Measurements from ENCODE around the gene EDA.

The EDA gene

DNA sequence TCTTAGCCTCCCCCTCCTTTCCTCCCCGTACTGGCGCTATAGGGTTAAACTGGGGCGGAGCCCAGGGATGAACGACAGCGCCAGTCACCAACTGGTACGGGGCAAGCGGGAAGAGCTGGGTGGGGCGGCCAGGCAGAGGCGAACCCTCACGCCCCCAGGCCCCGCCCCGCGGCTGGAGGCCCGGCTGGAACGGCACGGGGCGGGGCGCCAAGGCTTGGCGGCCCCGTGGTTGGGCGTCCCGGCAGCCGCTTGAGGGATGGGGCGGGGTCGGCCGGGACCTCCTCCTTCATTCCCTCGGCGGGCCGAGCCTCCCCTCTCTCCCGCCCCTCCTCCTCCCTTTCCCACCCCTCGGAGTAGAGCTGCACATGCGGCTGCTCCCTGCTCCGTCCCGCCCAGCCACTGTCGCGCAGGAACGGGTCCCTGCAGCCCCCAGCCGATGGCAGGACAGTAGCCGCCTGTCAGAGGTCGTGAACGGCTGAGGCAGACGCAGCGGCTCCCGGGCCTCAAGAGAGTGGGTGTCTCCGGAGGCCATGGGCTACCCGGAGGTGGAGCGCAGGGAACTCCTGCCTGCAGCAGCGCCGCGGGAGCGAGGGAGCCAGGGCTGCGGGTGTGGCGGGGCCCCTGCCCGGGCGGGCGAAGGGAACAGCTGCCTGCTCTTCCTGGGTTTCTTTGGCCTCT, at the start of gene EDA:
EDA (plus strand) TSS at position 335 of the 678 bp plus-strand sequence.
- peak; percentile 92 for DNase-seq

DNA sequence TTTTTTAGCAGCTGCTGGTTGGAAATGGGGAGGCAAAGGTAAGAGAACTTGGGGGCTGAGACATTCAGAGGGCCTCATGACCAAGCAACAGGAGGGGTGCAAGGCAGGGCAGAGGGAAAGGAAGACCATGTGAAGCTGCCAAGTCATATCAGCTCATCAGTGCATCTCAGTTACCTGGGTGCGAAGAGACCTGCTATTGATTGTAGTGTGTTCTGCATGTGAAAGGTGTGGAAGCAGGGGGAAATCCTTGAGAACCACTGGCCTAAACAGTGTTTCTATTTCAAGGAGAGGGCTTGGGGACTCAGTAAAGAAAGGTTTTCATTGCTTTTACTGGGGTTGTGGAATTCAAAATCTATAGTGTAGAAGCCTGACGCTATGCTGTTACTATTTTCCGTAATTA, 47.1 kb upstream of the EDA start:
- no peak for DNase-seq

DNA sequence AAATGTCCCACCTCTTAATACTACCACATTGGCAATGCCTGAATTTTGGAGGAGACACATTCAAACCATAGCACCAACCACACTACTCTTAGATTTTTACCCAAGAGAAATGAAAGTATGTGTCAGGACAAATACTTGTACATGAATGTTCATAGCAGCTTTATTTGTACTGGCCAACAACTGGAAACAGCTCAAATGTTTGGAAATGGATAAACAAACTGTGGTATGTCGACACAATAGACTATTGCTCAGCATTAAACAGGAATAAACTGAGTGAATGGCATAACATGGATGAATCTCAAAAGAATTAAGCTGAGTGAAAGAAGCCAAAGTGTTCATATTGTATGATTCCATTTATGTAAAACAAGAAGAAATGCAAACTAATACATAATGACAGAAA, 18.5 kb upstream of the EDA start:
- no peak for DNase-seq

DNA sequence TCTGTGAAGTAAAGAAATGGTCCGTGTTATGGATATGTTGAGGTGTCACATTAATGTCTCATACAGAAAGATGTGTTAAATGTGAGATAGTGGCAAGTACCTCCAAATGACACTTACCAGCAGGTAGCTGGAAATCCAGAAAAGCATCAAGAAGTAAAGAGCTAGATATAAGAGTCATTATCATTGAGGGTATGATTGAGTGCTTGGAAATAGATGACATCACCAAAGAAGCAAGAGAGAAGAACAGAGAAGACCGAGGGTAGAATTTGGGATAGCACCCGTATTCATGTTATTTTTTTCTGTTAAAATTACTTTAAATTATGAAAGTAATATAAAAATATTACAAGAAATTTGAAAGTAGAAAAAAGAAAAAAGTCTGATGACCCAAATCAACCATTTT, 15.7 kb upstream of the EDA start:
- DNase-seq, result no peak

DNA sequence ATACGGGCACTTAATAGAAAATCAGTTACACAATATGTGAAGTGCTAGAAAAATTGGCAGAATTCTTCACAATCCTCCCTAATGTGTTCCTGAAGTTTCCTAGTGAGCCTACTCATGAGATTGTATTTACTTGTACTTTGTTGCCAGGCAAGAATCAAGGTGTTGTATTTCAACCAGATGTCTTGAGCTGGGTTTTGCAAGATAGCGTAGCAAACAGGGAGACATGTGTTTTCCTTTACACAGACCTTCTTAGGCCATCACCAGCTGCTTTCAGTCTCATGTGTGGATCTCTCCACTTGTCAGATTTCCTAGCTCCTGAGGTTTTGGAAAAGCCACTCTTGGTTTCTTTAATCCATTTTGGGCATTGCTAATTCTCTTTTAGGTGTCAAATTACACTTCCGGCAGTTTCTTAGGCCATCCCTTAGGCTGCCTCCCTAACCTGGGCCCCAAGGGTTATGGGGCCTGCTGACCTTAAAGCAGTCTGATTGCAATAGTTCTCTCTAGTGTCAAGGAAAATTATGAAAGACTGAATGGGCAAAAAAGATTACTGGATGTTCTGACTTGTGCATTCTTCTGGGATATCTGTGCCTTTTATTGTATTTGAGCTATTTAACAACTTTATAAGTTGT, 12.2 kb upstream of the EDA start:
- DNase-seq, result no peak

DNA sequence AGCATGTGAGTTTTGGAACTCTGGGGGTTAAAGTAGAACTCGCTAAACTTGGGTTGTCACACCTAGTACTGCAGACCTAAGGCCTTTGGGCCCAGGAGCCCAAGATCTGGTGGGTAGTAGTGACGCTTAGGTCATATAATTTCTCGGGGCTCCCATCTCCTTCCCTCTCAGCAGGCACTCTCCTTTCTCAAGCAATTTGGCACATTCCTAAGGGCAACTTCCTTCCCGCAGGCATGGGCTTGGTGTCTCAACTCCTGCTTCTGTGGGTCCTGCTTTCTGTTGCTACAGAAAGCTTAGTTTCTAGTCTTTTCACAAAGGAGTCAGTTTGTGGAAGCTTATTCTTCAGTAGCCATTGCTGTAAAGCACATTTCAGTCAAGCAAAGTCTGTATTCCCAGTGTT, 10.4 kb upstream of the EDA start:
- DNase-seq, result no peak

DNA sequence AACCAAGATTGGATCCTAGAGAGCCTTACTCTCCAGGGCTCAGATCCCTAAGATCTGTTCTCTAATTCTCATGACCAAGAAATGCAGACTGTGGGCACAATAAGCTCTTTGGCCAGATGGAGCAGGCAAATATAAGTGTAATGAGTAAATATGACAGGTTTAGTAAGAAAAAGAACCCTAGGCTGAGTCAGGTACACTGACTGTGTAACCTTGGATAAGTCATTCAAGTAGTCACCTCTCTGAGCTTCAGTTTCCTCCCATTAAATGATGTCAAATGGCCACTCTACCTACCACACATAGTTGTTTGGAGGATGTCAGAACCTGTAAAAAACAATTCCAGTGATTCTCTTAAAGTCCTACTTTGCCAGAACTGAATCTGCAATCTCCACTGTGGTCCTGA, 8.3 kb upstream of the EDA start:
- DNase-seq, result no peak

DNA sequence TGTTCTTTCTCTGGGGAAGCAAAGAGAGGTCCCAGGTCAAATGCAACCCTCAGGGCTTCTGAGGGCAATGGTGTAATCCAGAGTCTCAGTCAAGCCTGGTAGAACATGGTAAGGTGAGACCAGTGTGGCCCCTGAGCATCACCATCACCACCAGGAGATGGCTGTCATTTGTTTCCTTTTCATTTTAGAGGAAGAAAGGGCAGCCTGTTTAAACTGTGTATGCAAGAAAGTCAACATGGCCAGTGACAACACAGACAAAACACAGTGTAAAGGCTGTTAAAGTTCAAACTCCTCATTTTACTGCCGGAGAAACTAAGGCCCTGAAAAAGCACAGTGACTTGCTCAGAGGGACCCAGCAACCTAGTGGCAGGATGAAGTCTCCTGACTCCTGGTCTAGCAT, 2.0 kb upstream of the EDA start:
- no peak for DNase-seq

DNA sequence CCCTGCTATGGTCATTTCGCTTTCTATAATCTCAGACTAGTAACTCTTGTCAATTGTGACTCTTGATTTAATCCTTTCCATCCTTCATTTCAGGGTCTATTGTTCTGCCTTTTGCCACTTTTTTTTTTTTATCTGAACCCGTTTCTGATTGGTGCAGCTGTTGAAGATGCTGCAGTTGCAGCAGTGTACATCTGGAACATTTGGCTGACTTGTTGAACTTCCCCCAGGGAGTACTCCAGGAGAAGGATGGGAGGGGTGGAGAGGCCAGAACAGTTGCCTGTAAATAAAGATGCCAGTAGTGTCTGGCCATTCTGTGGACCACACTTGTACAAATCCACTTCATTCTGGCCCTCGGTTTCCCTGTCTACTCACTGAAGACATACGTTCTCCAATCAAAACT, 1.0 kb upstream of the EDA start:
- peak; percentile 54 for DNase-seq

DNA sequence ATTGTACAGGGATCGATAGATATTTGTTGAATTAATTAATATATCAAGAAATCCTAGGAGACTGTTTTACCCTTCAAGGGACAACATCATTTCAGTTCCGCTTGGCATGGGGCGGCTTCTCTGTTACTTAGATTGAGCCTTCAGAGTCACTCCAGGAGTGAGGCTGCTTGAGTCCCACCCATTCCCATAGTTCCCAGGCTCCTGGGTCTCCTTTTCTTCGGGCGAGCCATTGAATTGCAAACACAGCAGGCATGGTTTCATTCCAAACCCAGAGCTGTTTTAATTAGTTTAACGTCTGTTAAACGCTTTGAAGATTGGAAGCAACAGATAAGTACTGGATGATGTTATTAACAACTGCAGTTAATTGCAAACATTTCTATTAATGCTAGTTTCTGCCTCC, 571 bp upstream of the EDA start:
- no peak for DNase-seq

DNA sequence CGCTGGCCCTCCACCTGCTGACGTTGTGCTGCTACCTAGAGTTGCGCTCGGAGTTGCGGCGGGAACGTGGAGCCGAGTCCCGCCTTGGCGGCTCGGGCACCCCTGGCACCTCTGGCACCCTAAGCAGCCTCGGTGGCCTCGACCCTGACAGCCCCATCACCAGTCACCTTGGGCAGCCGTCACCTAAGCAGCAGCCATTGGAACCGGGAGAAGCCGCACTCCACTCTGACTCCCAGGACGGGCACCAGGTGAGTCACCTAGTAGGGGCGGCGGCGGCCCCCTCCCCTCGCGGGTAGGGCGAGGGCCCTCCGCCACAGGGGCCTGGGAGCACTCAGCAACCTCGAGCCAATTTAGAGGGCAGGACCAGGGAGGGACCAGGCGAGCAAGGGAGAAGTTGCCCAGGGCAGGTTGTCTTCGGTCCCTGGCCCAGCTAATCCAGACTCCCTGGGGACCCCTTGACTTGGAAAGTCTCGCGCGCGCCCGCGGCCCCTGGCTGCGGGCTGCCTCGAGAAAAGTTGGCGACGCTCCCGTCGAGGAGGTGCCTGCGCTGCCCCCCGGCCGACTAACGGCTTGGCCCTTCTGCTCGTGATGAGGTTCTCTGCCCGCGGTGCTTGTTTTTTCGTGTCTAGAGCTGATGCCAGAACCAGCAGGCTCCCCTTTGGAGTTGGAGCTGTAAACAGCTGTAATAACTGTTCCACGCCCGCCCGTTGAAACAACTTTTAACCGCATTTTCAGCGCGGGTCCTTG, 717 bp downstream of the EDA start:
- peak; percentile 45 for DNase-seq

DNA sequence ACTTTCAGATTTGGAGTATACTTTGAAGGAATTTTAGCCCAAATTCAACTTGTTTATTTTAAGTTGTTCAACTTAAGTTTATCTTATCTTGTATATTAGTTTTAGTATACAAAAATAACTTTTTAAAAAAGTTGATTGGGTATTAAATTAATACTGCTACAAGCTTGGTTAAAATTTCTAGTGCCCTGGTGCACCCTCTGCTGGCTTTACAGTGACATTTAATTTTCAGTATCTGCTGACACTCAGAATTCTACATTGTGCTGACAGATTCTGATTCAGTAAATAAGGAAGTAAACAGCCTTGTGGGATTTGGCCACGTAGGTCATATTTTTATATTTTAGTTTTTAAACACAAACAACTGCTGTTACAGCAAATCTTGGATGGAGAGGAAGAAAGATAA, 2.9 kb downstream of the EDA start:
- DNase-seq, result peak; percentile 33

DNA sequence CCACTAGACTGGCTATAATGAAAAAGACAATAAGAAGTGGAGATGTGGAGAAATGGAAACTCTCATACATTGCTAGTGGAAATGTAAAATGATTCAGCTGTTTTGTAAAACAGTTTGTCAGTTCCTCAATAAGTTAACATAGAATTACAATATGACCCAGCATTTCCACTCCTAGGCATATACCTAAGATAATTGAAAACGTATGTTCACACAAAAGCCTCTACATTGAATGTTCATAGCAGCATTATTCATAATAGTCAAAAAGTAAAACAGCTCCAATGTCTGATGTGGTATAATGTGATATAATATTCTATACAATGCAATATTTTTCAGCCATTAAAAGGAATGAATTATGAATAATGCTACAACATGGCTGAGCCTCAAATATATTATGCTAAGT, 10.2 kb downstream of the EDA start:
- no peak for DNase-seq

DNA sequence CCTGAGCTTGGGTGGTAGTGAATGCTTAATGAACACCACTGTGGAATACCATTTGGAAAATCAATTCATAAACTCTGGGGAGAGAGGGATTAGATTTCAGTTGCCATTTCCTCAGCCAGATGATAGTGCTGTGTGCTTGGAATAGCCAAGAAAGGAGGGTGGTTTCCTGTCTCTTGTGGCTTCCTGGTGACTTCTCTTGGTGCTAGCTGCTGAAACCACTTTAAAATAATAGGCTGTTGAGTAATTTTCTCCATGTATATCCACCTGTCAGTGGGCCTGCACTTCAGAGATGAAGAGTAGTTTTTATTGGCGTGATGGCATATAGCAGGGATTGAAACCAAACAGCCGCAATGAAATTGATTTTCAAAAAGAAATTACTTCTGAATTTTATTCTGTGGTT, 11.8 kb downstream of the EDA start:
- DNase-seq, result no peak

DNA sequence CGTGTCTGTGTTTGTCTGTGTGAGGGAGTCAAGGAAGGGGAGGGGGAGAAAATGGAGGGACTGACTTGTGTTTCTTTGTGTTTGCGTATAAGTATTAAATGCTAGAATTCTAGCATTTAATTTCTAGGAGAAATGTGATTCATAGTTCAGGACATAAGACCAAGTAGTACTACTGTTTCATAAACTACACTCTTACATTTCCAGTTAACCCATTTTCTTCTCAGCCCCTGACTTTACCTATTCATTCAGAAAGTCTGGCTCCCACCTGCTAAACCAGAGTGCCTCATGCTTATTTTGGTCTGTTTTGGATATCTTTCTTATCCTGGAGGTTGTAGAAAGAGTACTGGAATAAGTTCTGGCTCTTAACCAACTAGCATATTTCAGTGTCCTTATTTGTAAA, 14.2 kb downstream of the EDA start:
- DNase-seq, result no peak

DNA sequence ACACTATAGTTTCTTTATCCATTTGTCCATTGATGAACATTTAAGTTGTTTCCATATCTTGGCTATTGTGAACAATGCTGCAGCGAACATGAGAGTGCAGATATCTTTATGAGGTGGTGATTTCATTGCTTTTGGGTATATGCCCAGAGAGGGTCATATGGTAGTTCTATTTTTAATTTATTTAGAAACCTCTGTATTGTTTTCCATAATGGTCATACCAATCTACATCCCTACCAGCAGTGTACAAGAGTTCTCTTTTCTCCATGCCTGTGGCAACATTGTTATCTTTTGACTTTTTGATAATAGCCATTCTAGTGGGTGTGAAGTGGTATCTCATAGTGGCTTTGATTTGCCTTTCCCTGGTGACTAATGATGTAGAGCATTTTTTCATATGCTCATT, 48.8 kb downstream of the EDA start:
- DNase-seq, result no peak

DNA sequence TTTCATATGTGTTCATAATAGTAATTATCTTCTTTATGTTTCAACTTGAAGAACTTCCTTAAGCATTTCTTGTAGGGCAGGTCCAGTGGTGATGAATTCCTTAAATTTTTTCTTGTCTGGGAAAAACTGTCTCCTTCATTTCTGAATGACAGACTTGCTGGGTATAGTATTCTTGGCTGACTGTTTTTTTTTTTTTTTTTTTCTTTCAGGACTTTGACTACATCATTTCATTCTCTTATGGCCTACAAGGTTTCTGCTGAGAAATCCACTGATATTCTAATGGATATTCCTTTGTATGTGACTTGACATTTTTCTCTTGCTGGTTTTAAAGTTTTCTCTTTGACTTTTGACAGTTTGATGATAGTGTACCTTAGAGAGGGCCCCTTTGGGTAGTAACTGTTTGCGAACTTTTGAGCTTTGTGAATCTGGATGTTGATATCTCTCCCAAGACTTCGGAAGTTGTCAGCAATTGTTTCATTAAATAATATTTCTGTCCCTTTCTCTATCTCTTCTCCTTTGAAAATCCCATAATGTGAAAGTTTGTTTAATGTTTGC, 54.2 kb downstream of the EDA start:
- no peak for DNase-seq

DNA sequence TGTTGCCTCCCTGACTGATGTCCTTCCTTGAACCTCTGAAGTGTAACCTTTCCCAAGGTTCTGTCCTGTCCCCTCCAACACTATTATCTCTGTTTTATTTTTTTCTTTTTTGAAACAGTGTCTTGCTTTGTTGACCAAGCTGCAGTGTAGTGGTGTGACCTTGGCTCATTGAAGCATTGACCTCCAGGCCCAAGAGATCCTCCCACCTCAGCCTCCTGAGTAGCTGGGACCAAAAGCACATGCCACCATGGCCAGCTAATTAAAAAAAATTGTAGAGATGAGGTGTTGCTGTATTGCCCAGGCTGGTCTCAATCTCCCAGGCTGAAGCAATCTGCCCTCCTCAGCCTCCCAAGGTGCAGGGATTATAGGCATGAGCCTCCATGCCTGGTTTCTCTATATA, 59.0 kb downstream of the EDA start:
- DNase-seq, result no peak

DNA sequence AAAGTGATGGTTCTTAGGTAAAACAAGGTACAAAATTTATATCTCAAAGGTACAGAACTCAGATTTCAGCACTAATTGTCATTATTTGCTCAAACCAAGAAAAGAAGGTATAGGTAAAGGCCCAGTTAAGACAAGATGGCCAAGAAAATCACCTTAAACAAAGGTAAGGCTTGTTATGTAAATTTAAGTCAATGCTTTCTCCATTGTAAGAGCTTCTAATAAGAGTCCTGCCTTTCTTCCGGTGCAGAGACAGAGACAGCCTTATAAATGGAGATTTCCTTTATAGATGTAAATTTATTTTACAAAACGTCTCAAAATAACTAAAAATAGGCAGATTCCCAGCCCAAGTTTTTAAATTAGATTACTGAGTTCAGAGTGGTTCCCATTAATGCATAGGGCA, 89.9 kb downstream of the EDA start:
- no peak for DNase-seq

DNA sequence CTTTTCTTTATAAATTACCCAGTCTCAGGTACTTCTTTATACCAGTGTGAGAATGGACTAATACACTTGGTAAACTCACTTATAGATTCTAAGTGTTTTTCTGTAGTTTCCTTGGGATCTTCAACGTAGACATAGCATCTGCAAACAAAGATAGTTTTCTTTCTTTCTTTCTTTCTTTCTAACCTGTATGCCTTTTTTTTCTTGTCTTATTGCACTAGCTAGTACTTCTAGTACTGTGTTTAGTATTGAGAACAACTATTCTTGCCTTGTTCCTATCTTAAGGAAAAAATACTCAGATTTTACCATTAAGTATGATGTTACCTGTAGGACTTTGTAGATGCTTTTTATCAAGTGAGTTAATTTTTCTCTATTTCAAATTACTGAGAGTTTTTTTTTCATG, 102.2 kb downstream of the EDA start:
- no peak for DNase-seq

DNA sequence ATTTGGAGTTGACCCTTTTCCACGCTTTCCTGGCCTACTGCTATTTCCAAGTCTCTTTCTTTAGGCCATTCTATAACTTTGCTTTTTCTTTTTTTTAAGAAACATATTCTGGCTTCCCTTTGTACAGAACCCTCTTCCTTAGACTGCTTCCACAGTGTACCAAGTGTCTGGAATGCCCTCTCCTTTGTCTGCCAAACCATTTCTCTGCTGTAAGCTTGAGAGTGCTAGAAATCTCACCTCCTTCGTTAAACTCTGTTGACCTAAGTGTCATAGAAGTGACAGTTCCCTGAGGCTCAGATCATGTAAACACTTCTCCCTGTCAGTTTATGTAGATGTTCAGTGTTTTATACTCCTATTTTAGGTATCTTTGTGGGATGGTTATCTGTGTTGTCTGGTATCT, 108.4 kb downstream of the EDA start:
- DNase-seq, result no peak

DNA sequence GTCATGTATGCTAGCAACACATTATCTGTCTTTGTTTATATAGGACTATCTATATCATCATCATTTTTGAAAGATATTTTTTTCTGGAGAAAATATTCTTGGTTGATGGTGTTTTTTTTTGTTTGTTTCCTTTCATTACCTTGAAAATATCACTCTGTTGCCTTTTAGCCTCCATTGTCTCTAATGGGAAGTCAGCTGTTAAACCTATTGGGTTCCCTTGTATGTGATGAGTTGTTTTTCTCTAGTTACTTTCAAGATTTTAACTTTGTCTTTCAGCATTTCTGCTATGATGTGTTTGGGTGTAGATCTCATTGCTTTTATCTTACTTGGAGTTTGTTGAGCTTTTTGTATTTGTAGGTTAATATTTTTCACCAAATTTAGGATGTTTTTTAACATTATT, 124.4 kb downstream of the EDA start:
- DNase-seq, result no peak

DNA sequence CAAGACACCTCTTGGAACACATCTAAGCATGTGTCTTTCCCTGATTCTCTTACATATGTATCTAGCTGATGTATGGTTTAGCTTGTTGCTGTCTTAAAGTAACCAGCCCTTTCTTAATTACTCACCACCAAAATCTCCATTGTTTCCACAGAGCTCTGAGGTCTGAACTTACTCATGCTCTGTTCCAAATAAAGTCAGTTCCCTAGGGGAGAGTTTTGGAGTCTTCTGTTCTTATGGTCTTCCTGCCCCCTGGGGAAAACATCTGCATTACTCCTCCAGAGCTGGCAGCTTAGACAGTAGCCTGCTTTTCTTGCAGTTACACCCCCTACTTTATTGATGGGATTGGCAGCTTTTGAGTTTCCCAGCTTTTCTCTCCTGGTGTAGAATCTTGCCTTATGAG, 125.8 kb downstream of the EDA start:
- no peak for DNase-seq

DNA sequence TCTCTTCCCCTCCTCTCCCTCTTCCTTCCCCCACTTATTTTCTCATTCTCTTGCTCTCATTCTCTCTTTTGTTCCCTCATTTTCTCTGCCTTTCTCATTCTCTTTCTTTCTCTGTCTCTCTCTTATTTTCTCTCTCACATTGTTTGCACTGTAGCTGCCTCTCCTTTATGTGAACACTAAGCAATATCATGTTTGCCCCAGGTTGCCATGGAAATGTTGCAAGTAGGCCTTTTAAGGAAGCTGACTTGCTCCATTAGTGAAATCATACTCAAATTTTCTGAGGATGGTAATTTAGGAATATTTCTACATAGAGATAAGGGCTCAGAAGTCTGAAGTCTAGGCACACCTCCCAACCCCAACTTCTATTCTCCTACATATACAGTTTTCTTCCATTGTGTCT, 130.1 kb downstream of the EDA start:
- DNase-seq, result no peak

Data from left hindlimb (tissue), 1 donor.